AG10803 (cell line): ENCODE results near the gene DUSP2.

ENCODE experiments used
- DNase-seq: peaks from one replicate; pipeline ENCODE4 v3.0.0; 2010; ENCODE audit warnings: low read depth
- H3K4me3 ChIP-seq: 2 replicates; pipeline ENCODE4 v1.5.1; 2011; ENCODE audit warnings: mild to moderate bottlenecking, low read length, control low read depth
- TF ChIP-seq, protein P1 (sequence below): conservative IDR thresholded peaks from 2 replicates; pipeline ENCODE4 v1.5.1; 2011; ENCODE audit warnings: mild to moderate bottlenecking, low read length, control low read depth, inconsistent platforms

The DUSP2 gene

DNA sequence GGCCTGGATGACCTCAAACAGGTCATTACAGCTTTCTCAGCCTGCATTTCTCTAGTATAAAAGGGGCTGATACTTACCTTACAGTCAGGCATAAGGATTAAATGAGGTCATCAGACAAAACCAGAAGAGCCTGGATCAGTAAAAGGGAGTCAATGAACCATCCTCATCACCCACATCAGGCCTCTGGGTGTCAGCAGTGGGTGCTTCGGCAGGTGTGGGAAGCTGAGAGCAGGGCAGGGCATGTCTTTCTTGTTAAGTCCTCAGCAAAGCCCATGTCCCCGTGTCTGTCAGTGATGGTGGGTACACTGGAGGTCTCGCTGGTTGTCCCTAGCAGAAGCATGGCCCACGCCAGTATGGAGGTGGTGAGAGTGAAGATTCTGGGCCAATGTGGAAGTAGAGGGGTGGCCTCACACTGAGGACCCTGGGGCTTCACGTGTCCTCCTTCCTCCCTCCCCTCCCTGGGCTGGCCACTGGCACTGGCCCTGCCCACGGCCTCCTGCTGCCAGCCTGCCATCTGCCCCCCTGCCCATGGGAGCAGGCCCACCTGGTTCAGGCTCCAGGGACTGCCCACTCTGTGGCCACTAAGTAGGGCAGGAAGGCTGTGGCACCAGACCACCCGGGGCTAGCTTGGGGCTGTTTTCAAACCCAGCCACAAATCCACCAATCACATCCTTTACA, 33.3 kb downstream of the DUSP2 start:
- DNase-seq = no peak
- no peak overlapping the region for H3K4me3 ChIP-seq
- TF ChIP-seq, protein P1, sequence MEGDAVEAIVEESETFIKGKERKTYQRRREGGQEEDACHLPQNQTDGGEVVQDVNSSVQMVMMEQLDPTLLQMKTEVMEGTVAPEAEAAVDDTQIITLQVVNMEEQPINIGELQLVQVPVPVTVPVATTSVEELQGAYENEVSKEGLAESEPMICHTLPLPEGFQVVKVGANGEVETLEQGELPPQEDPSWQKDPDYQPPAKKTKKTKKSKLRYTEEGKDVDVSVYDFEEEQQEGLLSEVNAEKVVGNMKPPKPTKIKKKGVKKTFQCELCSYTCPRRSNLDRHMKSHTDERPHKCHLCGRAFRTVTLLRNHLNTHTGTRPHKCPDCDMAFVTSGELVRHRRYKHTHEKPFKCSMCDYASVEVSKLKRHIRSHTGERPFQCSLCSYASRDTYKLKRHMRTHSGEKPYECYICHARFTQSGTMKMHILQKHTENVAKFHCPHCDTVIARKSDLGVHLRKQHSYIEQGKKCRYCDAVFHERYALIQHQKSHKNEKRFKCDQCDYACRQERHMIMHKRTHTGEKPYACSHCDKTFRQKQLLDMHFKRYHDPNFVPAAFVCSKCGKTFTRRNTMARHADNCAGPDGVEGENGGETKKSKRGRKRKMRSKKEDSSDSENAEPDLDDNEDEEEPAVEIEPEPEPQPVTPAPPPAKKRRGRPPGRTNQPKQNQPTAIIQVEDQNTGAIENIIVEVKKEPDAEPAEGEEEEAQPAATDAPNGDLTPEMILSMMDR = no peak

DNA sequence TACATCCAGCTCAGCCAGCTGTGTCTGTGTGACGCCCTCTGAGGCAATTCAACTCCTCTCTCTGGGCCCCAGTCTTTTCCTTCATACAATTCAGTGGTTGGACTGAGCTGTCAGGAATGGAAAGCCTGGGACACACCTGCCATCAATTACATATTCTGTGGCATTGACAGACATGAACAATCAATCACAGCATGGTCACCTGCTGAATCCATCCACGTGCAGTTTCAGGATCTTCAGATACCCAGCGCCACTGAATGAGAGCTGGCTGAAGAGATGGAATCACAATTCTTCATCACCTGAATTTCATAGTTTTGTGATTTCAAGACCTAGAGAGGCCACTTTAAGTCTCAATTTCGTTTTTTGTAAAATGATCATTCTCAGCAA, 34.0 kb downstream of the DUSP2 start:
- DNase-seq = no peak
- TF ChIP-seq, protein P1 = no peak
- H3K4me3 ChIP-seq = no peak overlapping the region

DNA sequence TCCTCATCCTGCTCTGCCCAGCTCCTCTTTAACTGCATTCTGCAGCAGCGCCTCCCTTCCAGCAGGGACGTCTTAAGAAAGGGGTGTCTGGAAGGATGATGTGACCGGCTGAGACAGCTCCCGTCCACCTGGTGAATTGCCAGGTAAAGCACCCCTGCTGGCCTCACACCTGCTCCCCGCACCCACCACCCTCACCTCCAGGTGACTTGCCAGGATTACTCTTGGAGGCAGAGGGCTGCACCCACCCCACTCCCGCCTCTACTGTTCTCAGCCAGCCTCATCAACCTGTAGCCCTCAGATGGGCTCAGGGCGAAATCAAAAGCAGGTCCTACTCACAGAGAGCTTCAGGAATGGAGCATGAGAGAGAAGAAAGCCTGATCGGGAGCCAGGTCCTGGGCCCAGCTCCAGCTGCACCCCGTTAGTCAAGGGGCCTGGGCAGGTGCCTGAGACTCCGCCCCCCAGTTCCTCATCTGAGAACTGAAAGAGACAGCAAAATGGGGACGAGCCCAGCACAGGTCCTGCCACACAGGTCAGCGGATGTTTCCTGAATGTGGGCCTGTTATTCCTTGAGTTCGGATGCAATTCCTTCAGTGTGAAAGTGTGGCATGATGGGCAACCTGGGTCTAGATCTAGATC, 34.5 kb downstream of the DUSP2 start:
- no peak overlapping the region for H3K4me3 ChIP-seq
- DNase-seq = no peak
- TF ChIP-seq, protein P1 = no peak

DNA sequence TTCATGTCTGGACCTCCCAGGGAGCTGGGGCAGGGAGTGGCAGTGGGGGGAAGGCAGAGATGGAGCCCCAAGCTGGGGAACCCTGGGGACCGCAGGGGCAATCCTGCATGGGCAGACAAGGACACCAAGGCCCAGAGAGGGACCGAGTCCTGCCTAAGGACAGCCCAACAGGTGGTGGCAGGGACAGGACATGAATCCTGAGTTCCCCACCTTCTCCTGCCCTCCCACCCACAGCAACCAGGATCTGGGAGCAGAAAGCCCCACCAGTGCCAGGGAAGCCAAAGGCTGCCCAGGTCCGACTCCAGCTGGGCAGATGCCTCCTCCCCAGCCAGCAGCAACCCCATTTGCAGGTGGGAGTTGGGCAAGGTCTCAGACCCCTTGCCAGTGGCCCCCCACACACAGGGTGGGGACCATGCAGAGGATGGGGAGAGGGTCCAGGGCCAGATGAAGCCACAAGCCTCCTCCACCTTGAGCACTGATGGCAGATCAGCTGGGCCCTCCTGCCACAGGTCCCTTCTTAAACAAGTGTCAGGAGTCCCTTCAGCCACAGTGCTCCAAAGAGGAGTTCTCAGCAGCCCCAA, 35.2 kb downstream of the DUSP2 start:
- no peak for DNase-seq
- H3K4me3 ChIP-seq = no peak overlapping the region
- TF ChIP-seq, protein P1 = no peak

DNA sequence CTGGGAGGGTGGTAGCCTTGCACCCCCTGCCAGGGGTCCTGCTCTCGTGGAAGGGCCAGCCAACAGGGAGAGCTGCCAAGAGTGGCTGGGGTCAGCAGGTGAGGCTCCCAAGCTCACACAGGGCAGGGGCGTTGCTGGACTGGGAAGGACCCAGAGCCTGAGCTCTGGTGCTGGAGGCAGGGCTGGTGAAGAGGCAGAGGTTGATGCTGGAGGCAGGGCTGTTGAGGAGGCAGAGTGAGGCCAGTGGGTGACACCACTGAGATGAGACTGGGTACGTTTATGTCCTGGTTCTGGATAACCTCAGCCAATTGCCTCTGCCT, 35.9 kb downstream of the DUSP2 start:
- TF ChIP-seq, protein P1 = no peak
- DNase-seq = no peak
- H3K4me3 ChIP-seq = no peak overlapping the region

DNA sequence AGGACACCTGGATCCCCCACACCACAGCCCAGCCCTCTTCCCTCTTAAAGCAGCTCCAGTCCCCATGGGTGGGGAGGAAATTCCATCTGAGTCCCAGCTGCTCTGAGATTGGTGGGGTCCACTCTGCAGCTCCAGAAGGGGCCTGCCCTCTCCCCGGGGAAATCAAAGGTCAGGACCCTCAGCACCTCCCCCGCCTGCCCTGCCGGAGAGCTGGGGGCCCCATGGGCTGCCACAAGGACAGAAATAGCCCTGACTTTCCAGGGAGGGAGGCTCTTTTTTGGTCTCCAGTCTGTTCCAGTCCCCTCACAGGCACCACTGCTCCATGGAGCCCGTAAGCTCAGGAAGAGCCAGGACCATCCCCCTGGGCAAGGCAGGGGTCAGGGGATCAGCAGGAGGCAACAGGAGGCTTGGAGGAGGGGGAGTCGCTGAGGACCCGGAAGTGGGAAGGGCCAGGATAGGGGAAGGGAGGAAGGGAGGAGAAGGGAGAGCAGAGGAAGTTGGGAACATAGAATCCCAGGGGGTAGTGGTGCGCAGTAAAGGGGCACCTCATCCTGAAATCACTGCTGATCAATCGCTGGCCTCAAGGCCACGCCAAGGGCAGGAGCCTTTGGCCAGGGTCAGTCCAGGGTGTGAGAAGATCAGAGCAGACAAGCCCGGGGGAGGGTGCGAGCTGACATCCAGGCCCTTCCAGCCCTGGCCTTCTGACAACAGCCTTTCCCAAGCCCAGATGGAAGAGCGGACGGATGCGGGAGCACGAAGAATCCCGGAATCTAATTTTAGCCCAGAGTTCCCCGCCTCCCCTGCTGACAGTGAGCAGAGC, 36.5 kb downstream of the DUSP2 start:
- no peak overlapping the region for H3K4me3 ChIP-seq
- TF ChIP-seq, protein P1 = no peak
- peak; percentile 42 for DNase-seq
